Left lung (tissue), 10 donors: ENCODE measurements around the gene ACO2. TPM values are rescaled to one million over a fixed set of nuclear protein-coding genes. Genes with fewer than 3 reads are reported as not detected.

ENCODE experiments used
- ATAC-seq: fragments of 200-7000 bp; cut with Tn5 transposase; one replicate; pipeline ENCODE4 v1.9.1; 2020; ENCODE audit warnings: moderate library complexity
- DNase-seq, 4 donors: peaks; one replicate each; pipeline ENCODE4 v3.0.0-alpha.2; 2013 to 2020
- H3K27ac ChIP-seq, 2 donors: fragments of 200-600 bp; sonication (generic) in 1 of 2; one replicate each; pipeline versions ENCODE4 v1.5.0 to v1.8.0; 2020 to 2021
- H3K27me3 ChIP-seq, 2 donors: fragments of 200-600 bp; sonication (generic) in 1 of 2; one replicate each; pipeline versions ENCODE4 v1.5.0 to v1.8.0; 2020 to 2021
- H3K36me3 ChIP-seq, 2 donors: fragments of 200-600 bp; sonication (generic) in 1 of 2; one replicate each; pipeline versions ENCODE4 v1.5.0 to v1.8.0; 2020 to 2021
- H3K4me1 ChIP-seq, 2 donors: fragments of 200-600 bp; one replicate each; pipeline ENCODE4 v1.8.0; 2021
- H3K4me3 ChIP-seq, 2 donors: fragments of 200-600 bp; sonication (generic) in 1 of 2; one replicate each; pipeline versions ENCODE4 v1.5.0 to v1.8.0; 2020 to 2021; ENCODE audit warnings: mild to moderate bottlenecking in 1 of 2
- H3K9me3 ChIP-seq, 2 donors: fragments of 200-600 bp; sonication (generic) in 1 of 2; one replicate each; pipeline versions ENCODE4 v1.5.0 to v1.8.0; 2020 to 2021
- intact Hi-C, 2 donors: fragments of 100-400 bp; cut with DNase I; formaldehyde crosslinking; loops; one replicate each; pipeline versions ENCODE4 v1.11.2 to v1.14.2; 2022
- polyA plus RNA-seq, 6 donors: library from polyadenylated mRNA; unstranded; fragments of 120-200 nt; gene quantifications; one replicate each; pipeline ENCODE4 v1.2.1, GENCODE V29; 2013; ENCODE audit not compliant: insufficient read length in 6 of 6
- total RNA-seq, 2 donors: library from RNA; stranded (reverse); fragmentation: NEBNext Ultra II Directional; extraction: Animal tissue kit (Norgen Biotek cat#: 25700); gene quantifications; one replicate each; pipeline ENCODE4 v1.2.1, GENCODE V29; 2021
- TF ChIP-seq, protein P1 (sequence below), 2 donors: fragments of 200-600 bp; sonication (generic) in 1 of 2; IDR thresholded peaks; one replicate each; pipeline versions ENCODE4 v1.5.0 to v1.8.0; 2021; ENCODE audit warnings: antibody characterized with exemption in 2 of 2
- donor health status: DM: no; HTN: yes; CAD: no.
- donor health status: DM: no; HTN: no; CAD: no.

The ACO2 gene
- total and polyA plus RNA-seq, 8 donors = 51.0 to 91.8 (median 59.4) TPM

DNA sequence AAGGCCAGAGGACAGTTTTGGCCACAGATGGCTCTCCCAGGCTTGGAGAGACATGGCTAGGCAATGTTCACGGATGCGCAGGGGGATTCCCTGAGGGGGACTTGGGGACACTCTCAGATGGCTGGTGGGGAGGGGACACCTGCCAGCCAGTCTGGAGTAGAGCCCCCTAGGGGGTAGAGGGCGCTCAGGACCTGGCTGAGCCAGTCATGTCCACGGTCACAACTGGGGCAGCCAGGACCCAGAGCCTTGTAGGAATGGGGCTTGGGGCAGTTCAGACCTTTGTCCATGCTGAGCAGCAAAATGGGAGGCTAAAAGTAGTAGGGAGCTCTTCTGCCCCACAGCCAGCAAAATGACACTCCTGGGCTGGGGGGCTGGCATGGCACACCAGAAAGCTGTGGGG, 93.5 kb downstream of the ACO2 start:
- peaks cover 0 to 49% of the 10 kb centered on the region in 2 donors for H3K27me3 ChIP-seq
- H3K36me3 ChIP-seq = no peaks in the 10 kb centered on the region
- H3K9me3 ChIP-seq = no peaks in the 10 kb centered on the region
- no peak overlapping the region for H3K4me3 ChIP-seq
- ATAC-seq (no peak), DNase-seq (no peak)
- H3K4me1 ChIP-seq = peaks cover 0 to 2% of the 10 kb centered on the region in 2 donors
- H3K27ac ChIP-seq = no peak overlapping the region
- intact Hi-C loops = no loop called here
- TF ChIP-seq, protein P1, sequence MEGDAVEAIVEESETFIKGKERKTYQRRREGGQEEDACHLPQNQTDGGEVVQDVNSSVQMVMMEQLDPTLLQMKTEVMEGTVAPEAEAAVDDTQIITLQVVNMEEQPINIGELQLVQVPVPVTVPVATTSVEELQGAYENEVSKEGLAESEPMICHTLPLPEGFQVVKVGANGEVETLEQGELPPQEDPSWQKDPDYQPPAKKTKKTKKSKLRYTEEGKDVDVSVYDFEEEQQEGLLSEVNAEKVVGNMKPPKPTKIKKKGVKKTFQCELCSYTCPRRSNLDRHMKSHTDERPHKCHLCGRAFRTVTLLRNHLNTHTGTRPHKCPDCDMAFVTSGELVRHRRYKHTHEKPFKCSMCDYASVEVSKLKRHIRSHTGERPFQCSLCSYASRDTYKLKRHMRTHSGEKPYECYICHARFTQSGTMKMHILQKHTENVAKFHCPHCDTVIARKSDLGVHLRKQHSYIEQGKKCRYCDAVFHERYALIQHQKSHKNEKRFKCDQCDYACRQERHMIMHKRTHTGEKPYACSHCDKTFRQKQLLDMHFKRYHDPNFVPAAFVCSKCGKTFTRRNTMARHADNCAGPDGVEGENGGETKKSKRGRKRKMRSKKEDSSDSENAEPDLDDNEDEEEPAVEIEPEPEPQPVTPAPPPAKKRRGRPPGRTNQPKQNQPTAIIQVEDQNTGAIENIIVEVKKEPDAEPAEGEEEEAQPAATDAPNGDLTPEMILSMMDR (IDR thresholded peaks at IDR 0.05) = no peak

DNA sequence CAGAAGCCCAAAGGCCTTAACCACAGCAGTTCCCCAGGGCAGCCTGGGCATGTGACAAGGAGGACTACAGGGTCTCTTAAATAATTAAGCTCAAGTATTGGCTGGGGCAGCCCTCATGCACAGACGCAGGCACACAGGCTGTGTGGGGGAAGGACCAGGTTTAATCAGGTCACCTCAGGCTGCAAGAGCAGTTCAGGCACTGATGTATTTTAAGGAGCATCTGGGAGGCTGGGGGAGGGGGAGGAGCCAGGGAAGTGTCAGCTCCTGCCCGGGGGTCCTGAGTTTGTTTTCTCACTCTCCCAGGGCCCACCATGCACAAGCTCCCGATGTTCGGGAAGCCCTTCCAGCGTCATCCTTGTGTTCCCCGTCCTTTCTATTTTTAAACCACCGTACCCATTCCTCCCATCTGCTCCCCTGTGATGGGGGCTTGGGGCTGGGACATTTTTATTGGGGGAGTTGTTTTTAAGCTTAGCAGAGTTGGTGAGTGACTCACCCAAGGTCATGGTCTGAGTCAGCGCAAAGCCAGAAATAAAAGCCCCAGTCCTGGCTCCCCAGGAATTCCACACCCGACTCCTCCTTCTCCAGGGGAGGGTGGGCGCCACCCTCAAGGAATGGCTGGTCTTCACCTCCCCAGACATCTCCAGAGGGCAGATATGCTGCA, 94.3 kb downstream of the ACO2 start:
- ATAC-seq (peak; percentile 3), DNase-seq (no peak)
- Histone ChIP-seq H3K9me3 (no peaks in the 10 kb centered on the region), H3K4me1 (peaks cover 0 to 2% of the 10 kb centered on the region in 2 donors), H3K27me3 (peaks cover 0 to 41% of the 10 kb centered on the region in 2 donors), H3K27ac (no peak overlapping the region), H3K36me3 (no peaks in the 10 kb centered on the region), H3K4me3 (no peak overlapping the region)
- TF ChIP-seq, protein P1 (IDR thresholded peaks at IDR 0.05) = no peak
- intact Hi-C loops = no loop called here

DNA sequence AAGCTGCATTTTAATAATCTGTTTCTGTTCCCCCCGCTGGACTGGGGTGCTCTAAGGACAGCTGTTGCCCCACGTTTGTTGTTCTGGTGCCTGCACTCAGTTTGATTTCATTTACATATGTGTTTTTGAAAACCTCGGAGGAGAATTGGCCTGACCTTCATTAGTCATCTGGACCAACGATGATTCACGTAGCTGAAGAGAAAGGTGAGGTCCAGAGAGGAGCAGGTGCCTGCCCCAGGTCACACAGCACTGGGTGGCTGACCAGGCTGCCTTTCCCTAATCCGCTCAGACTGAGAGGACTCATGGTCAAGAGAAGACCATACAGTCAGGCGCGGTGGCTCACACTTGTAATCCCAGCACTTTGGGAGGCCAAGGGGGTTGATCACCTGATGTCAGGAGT, 95.6 kb downstream of the ACO2 start:
- no peak for DNase-seq
- peaks cover 0 to 2% of the 10 kb centered on the region in 2 donors for H3K4me1 ChIP-seq
- H3K36me3 ChIP-seq = no peaks in the 10 kb centered on the region
- no peak overlapping the region for H3K4me3 ChIP-seq
- no peak for ATAC-seq
- intact Hi-C loops = no loop called here
- H3K27ac ChIP-seq = no peak overlapping the region
- TF ChIP-seq, protein P1 (IDR thresholded peaks at IDR 0.05) = no peak
- no peaks in the 10 kb centered on the region for H3K9me3 ChIP-seq
- H3K27me3 ChIP-seq = peaks cover 0 to 30% of the 10 kb centered on the region in 2 donors

DNA sequence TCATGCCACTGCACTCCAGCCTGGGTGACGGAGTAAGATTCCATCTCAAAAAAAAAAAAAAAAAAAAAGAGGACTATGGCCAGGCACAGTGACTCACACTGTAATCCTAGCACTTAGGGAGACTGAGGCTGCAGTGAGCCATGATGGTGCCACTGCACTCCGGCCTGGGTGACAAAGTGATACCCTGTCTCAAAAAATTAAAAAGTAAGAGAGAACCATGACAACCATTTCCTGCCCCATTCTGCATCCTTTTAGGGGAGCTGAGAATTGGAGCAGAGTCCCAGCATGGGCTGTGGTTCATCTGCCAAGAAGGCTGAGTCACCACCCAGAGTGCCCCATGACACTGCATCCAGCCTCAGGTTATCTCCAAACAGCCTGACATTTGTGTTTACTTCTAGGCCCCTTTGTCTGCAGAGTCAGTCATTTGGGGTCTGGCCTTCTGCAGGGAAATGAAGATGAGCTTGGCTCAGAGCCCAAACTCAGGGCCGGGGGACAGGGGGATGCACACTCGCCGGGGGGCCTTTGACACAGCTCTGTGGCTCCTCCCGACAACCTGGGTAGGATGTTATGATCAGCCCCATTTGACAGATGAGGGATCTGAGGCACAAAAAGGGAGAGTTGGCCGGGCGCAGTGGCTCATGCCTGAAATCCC, 96.6 kb downstream of the ACO2 start:
- intact Hi-C loops = no loop called here
- TF ChIP-seq, protein P1 (IDR thresholded peaks at IDR 0.05) = no peak

DNA sequence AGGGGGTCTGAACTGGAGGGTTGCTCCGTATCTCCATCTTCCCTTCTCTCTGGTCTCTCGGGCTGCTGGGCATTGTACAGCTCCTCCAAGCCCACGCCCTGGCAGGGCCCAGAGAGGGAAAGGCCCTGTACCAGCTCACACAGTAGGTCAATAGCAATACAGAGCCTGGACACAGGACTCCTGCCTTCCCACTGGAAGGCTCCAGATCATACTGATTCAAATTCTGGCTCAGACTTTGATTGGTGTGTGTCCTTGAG, 98.5 kb downstream of the ACO2 start:
- Histone ChIP-seq H3K27ac (no peak overlapping the region), H3K27me3 (peaks cover 0 to 3% of the 10 kb centered on the region in 2 donors), H3K36me3 (no peaks in the 10 kb centered on the region), H3K4me1 (peaks cover 0 to 2% of the 10 kb centered on the region in 2 donors), H3K9me3 (no peaks in the 10 kb centered on the region), H3K4me3 (no peak overlapping the region)
- ATAC-seq (no peak), DNase-seq (no peak)
- intact Hi-C loops = no loop called here
- TF ChIP-seq, protein P1 (IDR thresholded peaks at IDR 0.05) = no peak

More for the DNA sequence above, 96.6 kb downstream of the ACO2 start:
- Histone ChIP-seq H3K27ac (no peak overlapping the region), H3K4me1 (peaks cover 0 to 2% of the 10 kb centered on the region in 2 donors), H3K9me3 (no peaks in the 10 kb centered on the region), H3K36me3 (no peaks in the 10 kb centered on the region), H3K27me3 (peaks cover 0 to 22% of the 10 kb centered on the region in 2 donors), H3K4me3 (no peak overlapping the region)
- DNase-seq (peak in 1 of 4 donors; percentile 38), ATAC-seq (peak; percentile 58)
